HG03045 (cell line): ENCODE data around the gene C2orf81.

Source experiments
- ATAC-seq: cut with Tn5 transposase; IDR thresholded peaks from one replicate; pipeline ENCODE4 v1.9.1; 2021; ENCODE audit warnings: mild to moderate bottlenecking, moderate library complexity; ENCODE audit not compliant: unreplicated experiment

C2orf81 gene

DNA sequence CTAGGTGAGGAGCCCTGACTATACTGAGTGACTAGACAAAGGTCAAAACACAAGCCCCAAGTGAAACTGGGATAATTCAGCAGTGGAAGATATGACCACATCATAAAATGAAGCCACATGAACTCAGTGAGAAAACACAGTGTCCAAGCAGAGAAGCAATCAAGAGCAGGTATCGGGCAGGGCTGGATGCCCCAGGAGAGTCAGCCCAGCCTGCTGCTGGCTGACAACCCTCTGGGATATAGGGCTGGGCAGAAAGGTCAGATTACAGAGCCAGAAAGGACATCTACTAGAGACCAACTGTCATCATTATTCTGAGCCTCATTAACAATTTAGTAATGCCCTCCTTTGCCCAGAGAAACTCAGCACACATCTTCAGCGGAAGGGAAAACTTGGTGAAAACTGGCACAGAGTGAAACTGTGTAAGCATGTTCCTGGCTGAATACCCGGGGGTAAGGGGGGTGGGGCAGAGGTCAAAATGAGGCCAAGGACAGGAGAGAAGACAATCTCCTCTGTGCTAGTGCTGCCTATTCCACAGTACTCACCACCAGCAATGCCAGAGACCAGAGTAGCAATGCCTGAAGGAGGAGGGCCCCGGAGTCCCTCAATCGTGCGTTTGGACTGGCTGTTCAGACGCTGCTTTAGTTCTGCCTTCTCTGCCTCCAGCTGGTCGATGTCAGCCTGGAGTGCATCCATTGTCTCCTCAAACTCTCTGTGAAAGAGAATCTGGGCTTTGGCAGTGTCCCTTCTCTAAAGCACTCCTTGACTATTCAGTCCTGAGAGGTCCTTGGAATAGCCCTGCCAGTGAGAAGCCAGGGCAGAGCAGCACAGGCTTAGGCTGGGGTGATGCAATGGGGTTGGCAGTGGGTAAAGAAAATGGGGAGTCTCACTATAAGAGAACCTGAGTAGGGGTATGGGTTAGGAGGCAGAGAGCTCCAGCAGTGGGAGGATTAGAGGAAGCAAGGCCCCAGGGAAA is 56.6 kb downstream of the C2orf81 start:
- no peak for ATAC-seq
